Measurements from ENCODE around the gene FOXO4. TPM values are rescaled to one million over a fixed set of nuclear protein-coding genes. Genes with fewer than 3 reads are reported as not detected.

The FOXO4 gene
- total and polyA plus RNA-seq, 2 experiments from 2014 or later: 1.1 to 5.2 TPM

DNA sequence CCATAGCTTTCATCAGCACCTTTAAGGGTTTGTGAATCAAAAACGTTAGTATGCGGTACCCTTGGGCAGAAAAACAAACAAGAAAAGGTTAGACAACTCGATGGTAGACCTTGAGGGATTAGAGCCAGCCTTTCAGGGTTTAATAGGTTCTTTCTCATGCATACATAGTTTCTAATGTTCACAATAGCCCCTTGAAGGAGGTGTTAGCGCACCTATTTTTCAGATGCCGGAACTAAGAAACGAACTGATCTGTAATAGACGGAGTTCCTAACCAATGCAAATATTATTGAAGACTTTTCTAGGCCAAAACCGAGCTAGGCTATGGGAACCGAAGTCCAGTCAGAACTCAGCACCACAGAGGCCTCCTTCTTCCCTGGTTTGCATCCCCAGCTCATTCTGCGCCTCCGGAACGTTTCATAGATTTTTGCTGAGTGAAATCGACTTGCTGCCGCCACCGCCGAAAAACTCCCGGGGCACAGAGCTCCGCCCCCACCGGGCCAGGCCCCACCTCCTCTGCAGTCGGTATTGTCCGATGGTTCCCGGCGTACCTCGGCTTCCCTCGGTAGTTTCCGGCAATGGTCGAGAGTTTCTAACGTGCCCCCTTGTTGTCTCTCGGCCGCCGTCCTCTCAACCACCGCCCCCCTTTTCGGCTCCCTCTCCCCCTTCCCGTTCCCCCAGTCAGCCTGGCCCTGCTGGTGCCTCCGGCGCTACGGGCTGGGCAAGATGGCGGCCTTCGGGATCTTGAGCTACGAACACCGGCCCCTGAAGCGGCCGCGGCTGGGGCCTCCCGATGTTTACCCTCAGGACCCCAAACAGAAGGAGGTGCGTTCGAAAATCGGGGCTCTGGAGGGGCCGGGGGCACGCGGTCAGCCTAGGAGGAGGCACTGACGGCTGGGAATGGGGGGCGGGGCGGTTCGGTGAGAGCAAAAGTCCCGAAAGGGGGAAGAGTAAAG, 22.7 kb downstream of the FOXO4 start, which contains the start of gene MED12:
Gene MED12, plus strand, starts transcription at position 565 of the 953 bp plus-strand sequence. Its CDS starts 159 bp downstream, at position 724.
- H3K9me3 ChIP-seq (ENCODE audit: low read depth): no peaks in the 10 kb centered on the region
- 2 to 5% methylated on average over 23 to 35 of the region's 56 CpGs for WGBS, 2 experiments (ENCODE audit: low coverage in 1 of 2, low lambda C conversion rate in 2 of 2, missing lambda C conversion rate in 2 of 2)
- peak within 1 kb of the TSS; percentile 83 for H3K4me2 ChIP-seq (ENCODE audit: unreplicated experiment)
- no peaks in the 10 kb centered on the region; the same call in 1 of the 2 replicates for H3K36me3 ChIP-seq (ENCODE audit: low read depth)
- H4K20me1 ChIP-seq (ENCODE audit: insufficient read depth): no peaks in the 10 kb centered on the region
- no peaks in the 10 kb centered on the region for H3K27me3 ChIP-seq (replicated peaks; ENCODE audit: insufficient read depth)
- peak within 1 kb of the TSS; percentile 93 for H3K4me3 ChIP-seq
- no peaks in the 10 kb centered on the region for H3K4me1 ChIP-seq (ENCODE audit: insufficient read depth)
- no peaks in the 10 kb centered on the region for H3F3A ChIP-seq (ENCODE audit: insufficient read depth)
- in situ Hi-C loops (cut with MboI): no loop called here
- peak; percentile 83 for DNase-seq
- TF ChIP-seq EZH2 (IDR thresholded peaks at IDR 0.05; ENCODE audit: insufficient read depth, poor library complexity, severe bottlenecking): no peak
- no peak for TF ChIP-seq EZH2phosphoT487 (IDR thresholded peaks at IDR 0.05; ENCODE audit: insufficient read depth, low read depth)
- H2AFZ ChIP-seq: peak within 1 kb of the TSS; percentile 99
- peak within 1 kb of the TSS; percentile 75 for H3K27ac ChIP-seq
- H3K9me2 ChIP-seq (ENCODE audit: insufficient read depth): no peaks in the 10 kb centered on the region
- peak within 1 kb of the TSS; percentile 96 for H3K9ac ChIP-seq
- H3K79me2 ChIP-seq (ENCODE audit: insufficient read depth): peaks cover 12% of the 10 kb centered on the region; the same call in 1 of the 2 replicates

DNA sequence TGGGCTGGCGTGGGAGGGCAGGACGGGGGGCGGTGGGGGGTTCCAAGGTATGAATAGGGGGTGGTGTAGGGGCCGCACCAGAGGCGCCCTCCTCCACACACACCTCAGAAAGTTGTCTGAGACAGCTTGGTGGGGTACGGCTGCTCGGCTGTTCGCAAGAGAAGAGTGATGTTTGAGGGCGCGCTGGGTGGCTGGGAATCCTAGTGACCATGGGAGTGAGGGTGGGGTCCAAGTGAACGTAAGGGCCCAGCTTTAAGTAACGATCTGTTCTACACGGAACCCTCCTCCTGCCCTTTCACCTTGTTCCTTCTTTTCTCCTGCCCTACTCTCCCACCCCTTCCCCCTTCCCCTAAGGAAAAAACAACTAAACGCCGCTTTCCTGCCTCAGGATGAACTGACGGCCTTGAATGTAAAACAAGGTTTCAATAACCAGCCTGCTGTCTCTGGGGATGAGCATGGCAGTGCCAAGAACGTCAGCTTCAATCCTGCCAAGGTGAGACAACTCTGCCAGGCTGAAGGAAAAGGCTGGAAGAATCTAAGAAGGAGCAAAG, 23.4 kb downstream of the FOXO4 start:
- Histone ChIP-seq H3K9me3 (ENCODE audit: low read depth) (no peaks in the 10 kb centered on the region), H3K27me3 (replicated peaks; ENCODE audit: insufficient read depth) (no peaks in the 10 kb centered on the region), H3K36me3 (ENCODE audit: low read depth) (no peaks in the 10 kb centered on the region; the same call in 1 of the 2 replicates), H3K4me3 (peak overlapping the region; percentile 93), H4K20me1 (ENCODE audit: insufficient read depth) (no peaks in the 10 kb centered on the region), H3K79me2 (ENCODE audit: insufficient read depth) (peaks cover 12% of the 10 kb centered on the region; the same call in 1 of the 2 replicates), H3K9me2 (ENCODE audit: insufficient read depth) (no peaks in the 10 kb centered on the region), H3K27ac (peak overlapping the region; percentile 75; the same call in 1 of the 2 replicates), H2AFZ (peak overlapping the region; percentile 99), H3K4me1 (ENCODE audit: insufficient read depth) (no peaks in the 10 kb centered on the region), H3K9ac (peak overlapping the region; percentile 96), H3F3A (ENCODE audit: insufficient read depth) (no peaks in the 10 kb centered on the region), H3K4me2 (ENCODE audit: unreplicated experiment) (peak overlapping the region; percentile 83)
- in situ Hi-C loops (cut with MboI): no loop called here
- TF ChIP-seq EZH2phosphoT487 (IDR thresholded peaks at IDR 0.05; ENCODE audit: insufficient read depth, low read depth) (no peak), EZH2 (IDR thresholded peaks at IDR 0.05; ENCODE audit: insufficient read depth, poor library complexity, severe bottlenecking) (no peak)
- 2 to 3% methylated on average over 6 to 11 of the region's 17 CpGs for WGBS, 2 experiments (ENCODE audit: low coverage in 1 of 2, low lambda C conversion rate in 2 of 2, missing lambda C conversion rate in 2 of 2)
- DNase-seq: peak; percentile 19

DNA sequence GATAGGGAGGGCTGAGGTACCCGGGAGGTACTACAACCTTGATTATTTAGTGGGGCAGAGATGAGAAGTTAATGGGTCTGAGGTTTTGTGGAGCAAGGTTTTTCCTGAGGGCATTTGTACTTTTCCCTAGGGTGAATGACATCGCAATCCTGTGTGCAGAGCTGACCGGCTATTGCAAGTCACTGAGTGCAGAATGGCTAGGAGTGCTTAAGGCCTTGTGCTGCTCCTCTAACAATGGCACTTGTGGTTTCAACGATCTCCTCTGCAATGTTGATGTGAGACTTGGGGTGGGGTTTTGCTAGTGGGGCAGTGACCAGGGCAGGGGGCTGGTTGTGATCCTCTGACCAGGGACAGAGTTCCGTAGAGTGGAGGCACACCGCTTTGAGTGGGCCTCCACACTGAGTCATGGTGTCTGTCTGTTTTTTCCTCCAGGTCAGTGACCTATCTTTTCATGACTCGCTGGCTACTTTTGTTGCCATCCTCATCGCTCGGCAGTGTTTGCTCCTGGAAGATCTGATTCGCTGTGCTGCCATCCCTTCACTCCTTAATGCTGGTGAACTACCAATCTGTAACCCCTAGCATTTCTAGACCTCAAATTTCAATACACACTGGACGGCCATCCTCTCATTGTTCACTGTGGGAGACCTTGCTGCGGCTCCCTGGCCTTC, 32.6 kb downstream of the FOXO4 start:
- no peak overlapping the region; the same call in 1 of the 2 replicates for H3K9ac ChIP-seq
- DNase-seq: peak; percentile 61

More for the DNA sequence above, 32.6 kb downstream of the FOXO4 start:
- no peak overlapping the region for H3K4me2 ChIP-seq (ENCODE audit: unreplicated experiment)
- in situ Hi-C loops (cut with MboI): no loop called here
- H3K79me2 ChIP-seq (ENCODE audit: insufficient read depth): no peaks in the 10 kb centered on the region
- TF ChIP-seq EZH2phosphoT487 (IDR thresholded peaks at IDR 0.05; ENCODE audit: insufficient read depth, low read depth) (no peak), EZH2 (IDR thresholded peaks at IDR 0.05; ENCODE audit: insufficient read depth, poor library complexity, severe bottlenecking) (no peak)
- no peaks in the 10 kb centered on the region for H3K4me1 ChIP-seq (ENCODE audit: insufficient read depth)
- no peaks in the 10 kb centered on the region for H3K9me3 ChIP-seq (ENCODE audit: low read depth)
- WGBS, 2 experiments (ENCODE audit: low coverage in 1 of 2, low lambda C conversion rate in 2 of 2, missing lambda C conversion rate in 2 of 2): 70 to 72% methylated on average over 10 to 11 of the region's 12 CpGs
- H3K27me3 ChIP-seq (replicated peaks; ENCODE audit: insufficient read depth): no peaks in the 10 kb centered on the region
- H2AFZ ChIP-seq: no peak overlapping the region
- no peaks in the 10 kb centered on the region for H4K20me1 ChIP-seq (ENCODE audit: insufficient read depth)
- H3K27ac ChIP-seq: peak overlapping the region; percentile 27; the same call in 1 of the 2 replicates
- peaks cover 3% of the 10 kb centered on the region; the same call in 1 of the 2 replicates for H3K36me3 ChIP-seq (ENCODE audit: low read depth)
- H3F3A ChIP-seq (ENCODE audit: insufficient read depth): no peaks in the 10 kb centered on the region
- no peak overlapping the region for H3K4me3 ChIP-seq
- H3K9me2 ChIP-seq (ENCODE audit: insufficient read depth): no peaks in the 10 kb centered on the region
